GM18907 (cell line): ENCODE results near the gene FURIN.
A peak's percentile ranks its signal among the peaks of the same experiment; 100 is the strongest.
"Not testable (repeated sequence)": the region's sequence is repeated elsewhere in the genome, so short reads cannot be mapped to it uniquely, and the experiment has no call there.

Experiments
- ATAC-seq: cut with Tn5 transposase; IDR thresholded peaks from one replicate; pipeline ENCODE4 v1.9.1; 2021; ENCODE audit warnings: mild to moderate bottlenecking, moderate library complexity; ENCODE audit not compliant: unreplicated experiment

The FURIN gene

DNA sequence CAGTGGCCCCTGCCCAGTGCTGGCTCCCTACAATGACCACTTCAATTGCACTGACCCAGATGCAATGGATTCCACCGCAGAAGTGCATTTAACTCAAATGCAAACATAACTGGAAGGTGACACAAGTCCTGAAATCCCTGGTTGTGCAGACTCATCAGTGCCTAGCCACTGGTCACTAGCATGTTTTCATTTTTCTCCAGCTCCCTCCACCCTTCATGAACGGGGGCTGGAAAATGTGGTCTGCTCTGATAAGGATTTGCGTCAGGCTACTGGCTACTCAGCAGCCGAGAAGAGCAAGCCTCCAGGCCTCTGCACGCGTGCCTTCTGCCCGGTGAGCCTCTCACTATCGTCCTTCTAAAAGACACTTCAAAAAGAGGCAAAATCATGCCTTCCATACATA is 27.4 kb upstream of the FURIN start:
- no peak for ATAC-seq

GRCh38 chr15:90844696-90845095 is 23.7 kb upstream of the FURIN start:
- ATAC-seq = no peak

DNA sequence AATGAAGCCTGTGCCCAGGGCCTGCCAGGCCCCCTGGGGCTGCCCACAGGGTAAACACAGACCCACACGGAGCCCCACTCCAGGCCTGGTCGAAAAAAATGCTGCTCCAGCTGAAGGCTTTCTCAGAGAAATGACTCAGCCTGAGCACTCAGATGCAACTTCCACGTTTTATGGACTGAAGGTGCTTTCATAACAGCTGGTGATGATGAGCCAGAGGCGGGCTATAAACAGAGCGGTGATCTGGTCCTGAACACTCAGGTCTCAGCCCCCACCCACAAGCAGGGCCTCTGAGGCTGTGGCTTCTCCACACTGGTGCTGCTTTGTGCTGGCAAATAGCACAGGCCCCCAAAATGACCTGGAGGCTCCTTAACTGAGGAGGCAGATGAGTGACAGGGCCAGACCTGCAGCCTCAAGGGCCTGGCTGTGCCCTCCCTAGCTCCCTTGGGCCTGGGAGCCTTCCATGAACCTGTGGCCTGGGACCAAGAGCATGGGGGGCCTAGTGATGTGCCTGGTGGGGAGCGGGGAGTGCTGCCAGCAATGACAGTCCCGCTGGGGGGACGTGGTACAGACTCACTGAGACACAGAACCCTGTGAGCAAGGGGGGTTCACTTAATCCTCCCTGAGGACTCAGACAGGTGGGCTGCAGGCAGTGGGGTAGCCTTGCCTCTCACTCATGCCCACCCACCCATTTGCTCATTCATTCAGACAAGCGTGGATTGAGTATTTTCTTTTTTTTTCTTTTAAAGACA is 23.0 kb upstream of the FURIN start:
- peak; percentile 80 for ATAC-seq

GRCh38 chr15:90849424-90849823 is 19.0 kb upstream of the FURIN start:
- ATAC-seq = not testable (repeated sequence)

DNA sequence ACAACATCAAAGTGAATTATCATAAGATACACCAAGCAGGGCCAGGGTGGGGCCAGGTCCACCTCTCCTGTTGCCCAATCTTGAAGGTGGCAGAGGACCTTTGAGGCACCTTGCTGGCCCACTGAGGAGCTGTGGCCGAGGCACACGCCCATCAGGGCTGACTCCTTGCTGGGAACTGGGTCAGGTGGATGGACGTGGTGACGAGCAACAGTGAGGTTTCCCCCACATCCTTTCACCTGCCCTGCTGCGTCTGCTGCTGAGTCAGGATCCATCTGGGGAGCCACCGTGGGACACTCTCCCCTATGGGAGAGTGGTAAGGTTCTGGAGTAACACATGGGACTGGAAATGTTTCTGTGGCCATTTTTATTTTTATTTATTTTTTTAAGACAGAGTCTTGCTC is 17.3 kb upstream of the FURIN start:
- no peak for ATAC-seq

GRCh38 chr15:90851940-90852339 is 16.4 kb upstream of the FURIN start:
- ATAC-seq = no peak

- ATAC-seq = no peak
Observed at GRCh38 chr15:90855139-90855538, 13.2 kb upstream of the FURIN start.

DNA sequence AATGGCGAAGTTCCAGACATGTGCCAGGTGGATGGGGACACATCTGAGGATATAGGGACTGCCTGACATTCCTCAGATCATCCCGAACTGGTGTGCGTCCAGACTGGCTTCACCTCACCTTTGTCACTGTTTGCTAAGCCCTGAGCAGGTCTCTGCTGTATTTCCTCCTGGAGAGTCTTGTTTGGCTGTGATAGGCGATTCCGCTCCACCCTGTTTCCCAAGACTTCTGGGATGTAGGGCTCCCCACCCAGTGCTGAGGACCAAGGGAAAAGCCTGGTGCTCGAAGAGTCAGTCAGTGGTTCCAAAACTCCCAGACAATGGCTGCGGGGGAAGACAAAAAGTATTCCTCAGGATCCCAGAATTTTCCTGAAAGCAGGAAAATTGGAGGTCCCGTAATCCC is 11.1 kb upstream of the FURIN start:
- ATAC-seq = no peak

DNA sequence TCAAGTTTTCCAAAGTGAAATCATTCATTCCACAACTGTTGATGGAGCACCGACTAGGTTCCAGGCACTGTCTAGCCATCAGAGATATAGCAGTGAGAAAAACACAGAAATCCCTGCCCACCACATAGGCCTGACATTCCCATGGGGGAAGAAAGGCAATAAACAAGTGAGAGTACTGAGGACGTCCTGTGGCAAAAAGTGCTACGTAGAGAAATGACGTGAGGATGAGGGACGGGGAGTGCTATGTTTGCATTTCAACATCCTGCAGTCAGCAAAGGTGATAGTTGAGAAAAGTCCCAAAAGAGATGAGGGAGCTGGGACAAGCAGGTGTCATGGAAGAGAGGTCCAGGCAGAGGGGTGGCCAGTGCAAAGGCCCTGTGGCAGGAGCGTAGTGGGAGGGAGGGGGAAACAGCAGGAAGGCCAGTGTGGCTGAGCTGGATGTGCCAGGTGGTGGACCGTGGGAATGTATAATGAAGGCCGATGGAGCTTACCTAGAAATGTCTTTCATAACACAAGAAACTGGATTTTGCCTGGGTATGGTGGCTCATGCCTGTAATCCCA is 10.4 kb upstream of the FURIN start:
- ATAC-seq = no peak

DNA sequence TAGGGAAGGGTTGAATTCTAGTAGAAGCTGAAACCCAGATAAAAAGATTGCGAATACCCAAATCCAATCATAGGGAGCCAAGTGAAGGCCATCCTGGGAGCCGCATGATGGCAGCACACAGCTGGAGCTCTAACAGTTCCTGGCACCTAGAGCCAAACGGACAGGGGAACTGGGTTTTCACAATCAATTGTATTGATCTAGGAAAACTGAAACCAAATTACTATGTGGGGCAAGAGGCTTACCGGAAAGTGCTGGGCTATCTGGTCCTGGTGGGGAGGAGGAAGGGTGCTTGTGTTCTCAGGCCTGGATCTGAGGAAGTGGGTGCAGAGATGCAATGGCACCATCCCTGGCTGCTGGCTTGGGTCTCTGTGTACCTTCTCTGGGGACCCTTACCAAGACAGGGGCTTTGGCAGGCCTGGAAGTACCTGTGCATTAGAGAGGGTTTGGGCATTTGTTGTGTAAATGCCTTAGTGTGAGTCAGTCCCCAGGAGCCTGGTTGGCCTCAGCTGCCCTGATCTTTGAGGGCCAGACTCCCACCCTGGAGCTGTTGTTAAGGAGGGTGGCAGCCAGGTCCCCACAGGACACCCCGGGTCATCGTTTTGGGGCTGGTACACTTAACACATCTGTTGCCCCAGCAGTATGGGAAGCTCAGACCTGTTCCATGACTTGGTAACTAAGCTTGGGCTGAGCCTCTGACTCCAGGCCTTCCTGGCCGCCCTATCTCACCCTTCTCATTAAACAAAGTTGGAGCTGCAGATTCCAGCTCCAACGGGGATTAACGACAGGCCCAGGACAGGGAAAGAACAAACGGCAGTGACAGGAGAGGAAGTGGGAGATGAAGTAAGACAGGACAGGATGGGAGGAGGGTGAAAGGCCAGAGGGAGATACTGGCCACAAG is 8.9 kb upstream of the FURIN start:
- no peak for ATAC-seq

DNA sequence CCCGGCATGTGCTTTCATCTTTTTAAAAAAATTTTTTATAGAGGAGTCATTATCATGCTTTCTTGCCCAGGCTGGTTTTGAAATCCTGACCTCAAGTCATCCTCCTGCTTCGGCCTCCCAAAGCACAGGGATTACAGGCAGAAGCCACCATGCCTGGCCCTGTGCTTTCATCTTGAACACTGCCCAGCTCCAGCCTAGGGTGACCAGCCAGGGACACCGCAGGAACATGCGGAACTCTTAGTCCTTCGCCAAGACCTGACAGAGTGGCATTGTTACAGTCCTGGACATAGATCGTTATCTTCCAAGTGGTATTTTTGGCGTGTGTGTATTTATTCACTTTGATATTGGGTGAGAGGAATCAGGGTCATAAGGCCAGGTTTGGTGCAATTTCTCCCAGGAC is 7.9 kb upstream of the FURIN start:
- ATAC-seq = no peak

DNA sequence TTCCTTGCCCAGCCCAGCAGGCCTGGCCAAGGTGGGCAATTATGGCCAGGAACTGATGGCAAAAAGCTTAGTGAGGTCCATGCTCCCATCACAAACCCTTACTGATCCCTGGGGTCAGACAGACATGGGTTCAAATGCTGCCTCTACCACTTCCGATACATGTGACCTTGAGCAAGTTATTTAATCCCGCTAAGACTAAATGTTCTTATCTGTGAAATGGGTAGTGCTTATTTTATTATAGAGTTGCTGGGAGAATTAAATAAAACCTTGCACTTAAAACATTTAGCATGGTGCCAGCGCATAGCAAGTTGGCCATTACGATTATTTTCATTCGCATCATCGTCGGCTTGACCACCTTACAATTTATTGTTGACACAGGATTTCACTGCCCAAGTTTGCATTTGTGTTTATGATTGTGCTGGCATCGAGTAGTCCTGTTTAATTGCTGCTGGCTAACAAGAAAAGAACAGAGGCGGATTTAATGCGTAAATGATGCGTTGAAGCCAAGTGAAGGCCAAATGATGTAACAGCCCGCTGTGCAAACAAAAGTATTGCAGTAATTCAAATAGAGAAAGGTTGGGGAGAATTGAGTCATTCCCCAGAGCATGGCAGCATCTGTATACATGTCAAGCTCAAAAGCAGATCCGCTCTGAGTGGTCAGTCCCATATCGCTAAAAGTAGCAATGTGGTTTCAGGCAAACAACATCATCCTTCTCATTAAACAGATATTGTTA is 7.3 kb upstream of the FURIN start:
- no peak for ATAC-seq

- no peak for ATAC-seq
Observed at GRCh38 chr15:90862487-90862886, 5.9 kb upstream of the FURIN start.

- ATAC-seq = no peak
Observed at GRCh38 chr15:90862964-90863778, 5.2 kb upstream of the FURIN start.

DNA sequence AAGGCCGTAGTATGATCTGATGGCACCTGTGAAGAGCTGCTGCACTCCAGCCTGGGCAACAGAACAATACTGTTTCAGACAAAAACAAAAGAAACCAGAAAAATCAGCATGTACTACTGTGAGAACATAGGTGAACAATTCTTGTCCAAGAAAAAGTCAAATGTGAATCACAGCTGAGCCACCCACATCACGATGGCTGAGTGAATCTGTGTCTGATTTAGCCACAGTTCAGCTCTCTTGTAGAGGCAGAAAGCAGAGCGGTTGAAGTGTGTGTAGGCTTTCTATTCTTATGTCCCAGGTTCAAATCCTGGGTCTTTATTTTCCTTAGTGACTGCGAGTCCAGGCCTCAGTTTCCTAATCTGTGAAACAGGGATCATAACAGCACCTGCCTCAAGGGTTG is 4.4 kb upstream of the FURIN start:
- no peak for ATAC-seq

DNA sequence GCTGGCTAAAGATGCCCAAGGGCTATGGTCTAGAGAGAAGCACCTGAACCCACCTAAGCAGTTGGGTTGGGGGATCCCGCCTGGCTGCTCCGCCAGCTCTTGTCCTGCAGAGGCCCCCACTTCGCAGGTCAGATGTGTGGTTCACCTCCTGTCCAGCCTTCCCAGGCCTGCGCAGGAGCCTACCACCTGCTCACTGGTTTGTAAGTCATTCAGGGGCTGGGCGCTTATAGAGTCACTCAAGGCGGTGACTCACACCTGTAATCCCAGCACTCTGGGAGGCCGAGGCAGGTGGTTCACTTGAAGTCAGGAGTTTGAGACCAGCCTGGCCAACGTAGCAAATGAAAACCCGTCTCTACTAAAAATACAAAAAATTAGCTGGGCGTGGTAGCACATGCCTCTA is 3.9 kb upstream of the FURIN start:
- no peak for ATAC-seq

DNA sequence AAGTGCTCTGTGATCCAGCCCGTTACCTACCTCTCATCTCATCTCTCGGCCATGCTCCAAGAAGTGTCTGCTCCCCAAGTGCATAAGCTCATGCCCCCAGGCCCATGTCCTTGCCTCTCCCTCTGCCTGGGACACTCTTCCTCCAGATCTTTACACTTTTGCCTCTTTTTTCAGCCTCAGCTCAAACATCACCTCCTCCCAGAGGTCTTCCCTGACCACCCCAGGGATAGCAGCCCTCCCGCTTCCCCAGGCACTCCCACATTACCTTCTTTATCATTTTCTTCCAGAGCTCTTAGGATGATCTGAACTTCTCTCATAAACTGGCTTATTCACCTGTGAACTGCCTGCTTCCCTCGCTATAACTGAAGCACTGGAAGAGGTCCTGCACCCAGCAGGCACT is 2.7 kb upstream of the FURIN start:
- ATAC-seq = no peak

DNA sequence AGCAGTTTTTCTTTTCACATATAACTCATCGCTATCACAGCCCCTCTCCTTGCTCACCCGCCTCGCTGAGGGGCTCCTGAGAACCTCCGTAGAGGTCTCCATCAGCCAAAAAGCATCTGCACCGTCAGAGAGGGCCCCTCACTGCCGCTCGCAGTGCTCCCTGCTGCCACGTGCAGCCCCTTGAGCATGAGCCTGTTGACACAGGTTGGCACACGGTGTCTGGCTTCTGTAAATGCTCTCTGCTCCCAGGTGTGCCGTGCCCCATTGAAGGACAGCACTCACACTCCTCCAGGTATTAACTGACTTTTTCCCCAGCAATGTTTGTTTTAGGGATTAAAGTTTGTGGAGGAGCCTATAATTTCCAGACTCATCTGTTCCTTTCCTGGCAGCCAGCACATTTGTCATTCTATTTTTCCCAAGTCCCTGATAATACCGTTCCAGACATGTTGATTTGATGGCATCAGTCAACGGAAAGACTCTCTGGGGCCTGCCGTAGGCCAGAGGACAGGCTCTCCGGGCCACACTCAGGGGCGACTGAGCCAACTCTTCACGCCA is 2.1 kb upstream of the FURIN start:
- no peak for ATAC-seq

GRCh38 chr15:90866800-90867199 is 1.6 kb upstream of the FURIN start:
- no peak for ATAC-seq

DNA sequence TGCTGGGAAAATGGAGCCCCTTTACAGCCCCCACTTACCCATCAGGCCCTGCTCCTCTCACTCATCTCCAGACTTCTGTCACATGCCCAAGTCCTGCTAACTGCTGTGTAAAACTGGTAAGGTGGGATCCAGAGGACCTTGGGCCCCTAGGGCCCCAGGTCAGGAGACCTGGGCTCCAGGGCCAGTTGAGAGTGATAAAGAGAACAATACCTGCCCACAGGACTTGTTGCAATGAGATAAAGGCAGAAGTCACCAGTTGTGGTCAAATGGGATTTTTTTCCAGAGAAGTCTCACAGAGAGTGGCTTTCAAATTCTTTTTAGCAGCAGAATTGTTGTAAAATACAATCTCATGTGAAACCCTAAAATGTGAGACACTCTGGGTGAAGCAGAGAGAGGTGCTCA is 753 bp downstream of the FURIN start:
- ATAC-seq = no peak
